BJ (cell line): ENCODE measurements around the gene RNF150. TPM values are rescaled to one million over a fixed set of nuclear protein-coding genes. Genes with fewer than 3 reads are reported as not detected.

Experiments
- CTCF ChIA-PET: fragments of 350-600 bp; formaldehyde crosslinking; extraction: SDS; loops from one replicate; lab custom pipeline; 2021; ENCODE audit warnings: antibody characterized with exemption, inconsistent platforms; lab: Yijun Ruan, JAX
- POLR2A ChIA-PET: fragments of 300-600 bp; sonication (Branson Sonifier 250); formaldehyde crosslinking; extraction: SDS; loops from one replicate; lab custom pipeline; 2021; ENCODE audit warnings: antibody characterized with exemption; lab: Charles Lee
- DNase-seq: peaks from one replicate; pipeline ENCODE4 v3.0.0-alpha.2; 2011; ENCODE audit warnings: low read depth
- H3K27me3 ChIP-seq: 2 replicates; pipeline ENCODE4 v1.6.0; 2011; ENCODE audit warnings: low read length; ENCODE audit not compliant: control insufficient read depth, insufficient read depth
- H3K36me3 ChIP-seq: 2 replicates; pipeline ENCODE4 v1.5.1; 2011; ENCODE audit warnings: low read length; ENCODE audit not compliant: control insufficient read depth, insufficient read depth
- H3K4me3 ChIP-seq: 2 replicates; pipeline ENCODE4 v1.5.1; 2011; ENCODE audit warnings: low read depth, mild to moderate bottlenecking, control low read depth, low read length
- polyA plus RNA-seq: library from polyadenylated mRNA; depleted of rRNA; stranded (reverse); fragments of >200 nt; gene quantifications from 2 replicates; pipeline ENCODE4 v1.2.3, GENCODE V29; 2011
- TF ChIP-seq, protein P1 (sequence below): IDR thresholded peaks from 2 replicates; pipeline ENCODE4 v1.5.1; 2011; ENCODE audit warnings: low read depth, mild to moderate bottlenecking, control low read depth, inconsistent platforms, low read length, moderate library complexity; ENCODE audit not compliant: insufficient read depth

Gene RNF150
- polyA plus RNA-seq, 1 experiment = 47.7 TPM

DNA sequence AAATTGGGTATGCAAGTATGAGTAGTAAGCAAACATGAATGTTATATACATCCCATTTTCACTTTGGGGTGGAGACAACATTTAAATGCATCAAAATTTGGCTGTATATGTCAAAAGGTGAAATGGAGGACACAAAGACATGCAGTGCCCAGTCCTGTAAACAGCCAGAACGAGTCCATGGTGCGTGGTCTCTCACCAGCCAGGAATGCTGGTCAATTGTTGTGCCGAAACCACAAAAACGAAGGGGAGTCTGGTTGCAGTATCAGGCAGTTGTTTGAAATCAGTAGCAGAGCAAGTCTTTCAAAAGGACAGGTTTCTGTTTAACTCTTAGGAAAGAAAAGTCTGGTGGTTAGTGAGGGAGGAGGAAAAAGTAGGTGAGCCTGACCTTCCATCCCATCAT is 22.3 kb upstream of the RNF150 start:
- TF ChIP-seq, protein P1, sequence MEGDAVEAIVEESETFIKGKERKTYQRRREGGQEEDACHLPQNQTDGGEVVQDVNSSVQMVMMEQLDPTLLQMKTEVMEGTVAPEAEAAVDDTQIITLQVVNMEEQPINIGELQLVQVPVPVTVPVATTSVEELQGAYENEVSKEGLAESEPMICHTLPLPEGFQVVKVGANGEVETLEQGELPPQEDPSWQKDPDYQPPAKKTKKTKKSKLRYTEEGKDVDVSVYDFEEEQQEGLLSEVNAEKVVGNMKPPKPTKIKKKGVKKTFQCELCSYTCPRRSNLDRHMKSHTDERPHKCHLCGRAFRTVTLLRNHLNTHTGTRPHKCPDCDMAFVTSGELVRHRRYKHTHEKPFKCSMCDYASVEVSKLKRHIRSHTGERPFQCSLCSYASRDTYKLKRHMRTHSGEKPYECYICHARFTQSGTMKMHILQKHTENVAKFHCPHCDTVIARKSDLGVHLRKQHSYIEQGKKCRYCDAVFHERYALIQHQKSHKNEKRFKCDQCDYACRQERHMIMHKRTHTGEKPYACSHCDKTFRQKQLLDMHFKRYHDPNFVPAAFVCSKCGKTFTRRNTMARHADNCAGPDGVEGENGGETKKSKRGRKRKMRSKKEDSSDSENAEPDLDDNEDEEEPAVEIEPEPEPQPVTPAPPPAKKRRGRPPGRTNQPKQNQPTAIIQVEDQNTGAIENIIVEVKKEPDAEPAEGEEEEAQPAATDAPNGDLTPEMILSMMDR = no peak
- CTCF ChIA-PET = interaction anchor here (0.5 kb wide), 1 partner anchor 218 kb away, joined by 3 read pairs; no protein-coding TSS in a partner anchor
- H3K4me3 ChIP-seq = no peak overlapping the region
- H3K27me3 ChIP-seq = no peaks in the 10 kb centered on the region
- H3K36me3 ChIP-seq = no peaks in the 10 kb centered on the region
- POLR2A ChIA-PET = no interaction called here
- DNase-seq = no peak

DNA sequence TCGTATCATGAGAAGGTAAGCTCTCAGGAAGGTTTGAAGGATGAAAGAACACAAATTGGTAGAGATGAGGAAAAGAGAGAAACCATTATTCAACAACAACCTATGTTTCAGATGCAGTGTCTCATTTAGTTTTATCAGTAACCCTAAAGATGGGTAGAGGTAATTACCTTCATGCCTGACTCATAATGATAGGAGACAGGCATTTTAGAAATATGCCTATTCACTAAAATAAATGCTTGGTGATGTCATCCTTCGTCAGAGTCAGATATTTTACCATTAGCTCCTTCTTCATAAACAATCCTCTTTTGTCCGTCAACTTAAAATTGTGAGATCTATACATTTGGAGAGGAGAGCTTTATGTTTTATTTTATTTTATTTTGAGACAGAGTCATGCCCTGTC is 21.5 kb upstream of the RNF150 start:
- Histone ChIP-seq H3K4me3 (no peak overlapping the region), H3K27me3 (no peaks in the 10 kb centered on the region), H3K36me3 (no peaks in the 10 kb centered on the region)
- POLR2A ChIA-PET = no interaction called here
- CTCF ChIA-PET = interaction anchor here (1.4 kb wide), 1 partner anchor 21 kb away, joined by 3 read pairs; the partner anchor contains the start of gene RNF150
- DNase-seq = no peak
- TF ChIP-seq, protein P1 = no peak

DNA sequence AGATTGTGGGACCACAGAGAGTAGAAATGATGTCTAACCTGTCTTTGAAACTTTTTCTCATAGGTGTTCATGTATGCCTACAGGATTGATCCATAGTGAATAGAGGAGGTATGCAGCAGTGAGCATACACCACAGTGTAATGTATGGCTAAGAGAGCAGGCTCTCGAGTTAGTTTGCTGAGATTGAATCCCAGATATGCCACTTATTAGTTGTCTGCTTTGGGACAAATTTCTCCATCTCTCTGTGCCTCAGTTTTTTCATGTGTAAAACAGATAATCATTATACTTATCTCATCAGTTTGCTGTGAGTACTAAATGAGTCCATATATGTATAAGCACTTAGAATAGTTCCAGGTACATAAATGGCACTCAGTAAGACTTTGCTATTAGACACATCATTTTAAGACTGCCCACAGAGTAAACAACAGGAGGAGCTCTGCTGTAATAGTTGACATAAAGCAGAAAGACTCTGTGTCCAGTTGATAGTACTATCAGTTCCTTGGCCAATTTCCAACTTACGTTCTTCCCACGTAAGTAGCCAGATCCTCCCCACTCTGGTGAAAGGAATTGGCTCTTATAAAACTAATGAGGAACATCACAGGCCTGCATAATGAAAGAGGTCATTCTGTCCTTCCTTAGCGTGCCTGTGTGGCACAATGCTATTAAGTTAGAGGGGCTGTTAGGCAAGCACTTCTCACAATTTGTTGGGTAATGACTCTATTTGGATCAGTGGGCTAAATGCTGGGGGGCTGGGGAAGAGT is 20.7 kb upstream of the RNF150 start:
- Histone ChIP-seq H3K4me3 (no peak overlapping the region), H3K27me3 (no peaks in the 10 kb centered on the region), H3K36me3 (no peaks in the 10 kb centered on the region)
- TF ChIP-seq, protein P1 = no peak
- DNase-seq = no peak
- POLR2A ChIA-PET = no interaction called here
- CTCF ChIA-PET = interaction anchor here (1.4 kb wide), 1 partner anchor 21 kb away, joined by 3 read pairs; the partner anchor contains the start of gene RNF150

DNA sequence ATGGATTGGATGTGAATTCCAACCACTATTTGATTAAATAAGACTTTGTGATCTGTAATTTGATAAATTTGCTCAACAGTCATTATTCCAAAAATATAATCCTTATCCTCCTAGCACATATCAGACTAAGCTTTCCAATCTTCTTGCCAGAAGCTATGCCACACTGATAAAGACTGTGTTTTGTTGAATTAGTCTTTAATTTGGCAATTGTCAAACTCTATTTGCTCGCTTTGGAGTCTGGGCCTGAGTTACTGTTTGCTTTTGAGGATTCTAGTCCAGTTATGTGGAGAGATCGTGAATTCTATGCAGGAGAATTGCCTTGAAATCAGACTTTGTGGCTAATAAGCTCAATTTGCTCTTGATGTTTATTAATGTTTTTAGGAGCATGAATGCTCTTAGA is 10.9 kb upstream of the RNF150 start:
- TF ChIP-seq, protein P1 = no peak
- Histone ChIP-seq H3K27me3 (no peaks in the 10 kb centered on the region), H3K36me3 (no peaks in the 10 kb centered on the region), H3K4me3 (no peak overlapping the region)
- no peak for DNase-seq
- CTCF ChIA-PET = interaction anchor here (0.7 to 1.2 kb wide), 2 partner anchors 11 to 261 kb away, joined by 3 to 5 read pairs; partner anchors contain the start of gene RNF150
- POLR2A ChIA-PET = no interaction called here

DNA sequence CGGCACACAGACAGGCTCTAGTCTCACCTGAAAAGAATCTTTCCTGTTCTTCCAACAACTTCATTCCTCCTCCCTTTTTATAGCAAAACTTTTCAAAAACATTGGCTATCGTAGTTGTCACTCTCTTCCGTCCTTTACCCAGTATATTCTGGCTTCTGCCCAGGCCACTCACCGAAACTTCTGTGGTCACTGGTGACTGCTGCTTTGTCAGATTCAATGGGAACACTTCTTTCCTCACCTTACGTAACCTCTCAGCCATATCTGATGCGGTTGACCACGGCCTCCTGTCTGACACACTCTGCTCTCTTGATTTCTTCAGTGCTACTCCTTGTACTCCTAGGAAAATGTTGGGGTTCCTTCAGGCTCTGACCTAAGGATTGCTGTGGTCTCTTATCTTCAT is 9.2 kb upstream of the RNF150 start:
- no peak overlapping the region for H3K4me3 ChIP-seq
- TF ChIP-seq, protein P1 = no peak
- no peak for DNase-seq
- no peaks in the 10 kb centered on the region for H3K36me3 ChIP-seq
- H3K27me3 ChIP-seq = no peaks in the 10 kb centered on the region
- POLR2A ChIA-PET = no interaction called here
- CTCF ChIA-PET = no interaction called here
